HG02938 (cell line): ENCODE data around the gene PSG1.
"Not testable (repeated sequence)": the region's sequence is repeated elsewhere in the genome, so short reads cannot be mapped to it uniquely, and the experiment has no call there.

Experiments
- ATAC-seq: cut with Tn5 transposase; IDR thresholded peaks from one replicate; pipeline ENCODE4 v1.9.1; 2021; ENCODE audit warnings: mild to moderate bottlenecking, moderate library complexity; ENCODE audit not compliant: unreplicated experiment

The PSG1 gene

GRCh38 chr19:42882010-42882409 lies 2.5 kb upstream of the PSG1 start:
- not testable (repeated sequence) for ATAC-seq

DNA sequence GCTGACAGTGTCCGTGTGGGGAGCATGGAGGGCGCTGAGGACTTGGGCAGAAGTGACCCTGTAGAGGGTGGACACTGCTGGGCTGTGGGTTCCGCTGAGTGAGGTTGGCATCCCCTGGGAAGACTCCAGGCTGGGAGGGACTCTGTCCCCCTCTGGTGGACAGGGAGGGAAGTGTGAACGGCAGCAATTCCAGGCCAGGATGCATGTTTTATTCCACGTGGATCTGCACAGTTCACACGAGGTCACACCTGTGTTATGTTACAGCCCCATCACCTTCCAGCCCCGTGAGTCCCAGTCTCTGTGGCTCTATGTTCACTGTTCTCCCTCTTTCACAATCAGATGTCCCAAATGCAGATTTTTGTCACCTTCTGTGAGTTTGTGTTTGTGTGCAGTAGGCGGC lies 1.8 kb upstream of the PSG1 start:
- not testable (repeated sequence) for ATAC-seq

- not testable (repeated sequence) for ATAC-seq
These were observed 1.1 kb upstream of the PSG1 start for GRCh38 chr19:42880621-42881020.

GRCh38 chr19:42876596-42876995 lies 2.9 kb downstream of the PSG1 start:
- not testable (repeated sequence) for ATAC-seq

- ATAC-seq: not testable (repeated sequence)
These were observed 3.6 kb downstream of the PSG1 start for GRCh38 chr19:42875881-42876280.

- not testable (repeated sequence) for ATAC-seq
These were observed 4.4 kb downstream of the PSG1 start for GRCh38 chr19:42874901-42875813.

DNA sequence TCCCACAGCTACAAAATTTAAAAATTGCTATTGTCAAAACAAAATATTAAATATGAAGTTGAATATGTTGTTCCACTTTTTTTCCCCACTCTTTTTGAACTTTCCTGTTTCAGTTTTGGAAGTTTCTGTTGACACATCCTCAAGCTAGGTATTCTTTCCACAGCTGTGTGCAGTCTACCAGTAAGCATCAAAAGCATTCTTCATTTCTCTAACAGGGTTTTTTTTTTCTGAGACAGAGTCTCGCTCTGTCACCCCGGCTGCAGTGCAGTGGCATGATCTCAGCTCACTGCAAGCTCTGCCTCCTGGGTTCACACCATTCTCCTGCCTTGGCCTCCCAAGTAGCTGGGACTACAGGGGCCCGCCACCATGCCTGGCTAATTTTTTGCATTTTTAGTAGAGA lies 5.4 kb downstream of the PSG1 start:
- not testable (repeated sequence) for ATAC-seq

DNA sequence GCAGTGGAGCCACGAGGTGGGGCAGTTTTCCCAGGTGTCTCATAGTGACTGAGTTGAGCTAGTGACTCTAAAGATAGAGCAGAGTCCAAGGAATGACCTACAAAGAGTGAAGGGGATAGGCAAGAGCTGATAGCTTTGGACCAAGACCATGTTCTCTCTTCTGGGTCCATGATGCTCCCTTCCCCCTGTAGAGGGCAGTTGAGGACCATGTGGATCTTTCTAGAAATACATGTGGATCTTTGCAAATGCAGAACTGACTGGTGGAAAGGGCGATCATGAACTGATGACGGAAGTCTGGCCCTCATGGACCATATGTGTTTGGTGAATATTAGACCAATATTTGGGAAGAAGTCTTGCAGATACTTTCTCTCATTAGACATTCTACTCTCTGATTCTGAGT lies 6.9 kb downstream of the PSG1 start:
- no peak for ATAC-seq

DNA sequence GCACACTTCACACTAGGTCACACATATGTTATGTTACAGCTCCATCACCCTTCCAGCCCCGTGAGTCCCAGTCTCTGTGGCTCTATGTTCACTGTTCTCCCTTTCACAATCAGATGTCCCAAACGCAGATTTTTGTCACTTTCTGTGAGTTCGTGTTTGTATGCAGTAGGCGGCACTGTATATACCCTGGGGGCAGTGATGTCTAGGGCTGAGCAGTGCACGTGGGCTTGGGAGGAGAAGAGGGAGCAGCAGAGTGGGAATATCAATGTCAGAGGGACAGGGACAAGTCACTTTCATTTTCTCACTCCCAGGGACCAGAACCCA lies 22.0 kb downstream of the PSG1 start:
- no peak for ATAC-seq

GRCh38 chr19:42856866-42857543 lies 22.5 kb downstream of the PSG1 start:
- ATAC-seq: not testable (repeated sequence)

DNA sequence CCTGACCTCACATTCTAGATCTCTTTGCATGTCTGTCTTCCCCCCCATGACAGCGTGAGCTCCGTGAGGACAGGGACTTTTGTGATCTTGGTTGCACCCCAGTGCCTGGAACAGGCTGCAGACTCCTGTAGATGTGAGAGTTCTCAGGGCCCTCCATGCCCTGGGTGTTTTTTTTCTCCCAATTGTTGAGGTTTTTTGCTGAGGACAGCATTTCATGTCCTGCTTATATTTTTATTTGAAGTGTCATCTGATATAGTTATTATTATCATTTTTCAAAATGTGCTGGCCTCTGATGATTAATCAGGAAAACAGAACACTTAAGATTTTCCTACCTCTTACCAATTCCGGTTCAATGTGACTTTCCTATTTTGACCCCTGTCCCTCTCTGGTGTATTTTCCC lies 24.8 kb downstream of the PSG1 start:
- ATAC-seq: not testable (repeated sequence)

DNA sequence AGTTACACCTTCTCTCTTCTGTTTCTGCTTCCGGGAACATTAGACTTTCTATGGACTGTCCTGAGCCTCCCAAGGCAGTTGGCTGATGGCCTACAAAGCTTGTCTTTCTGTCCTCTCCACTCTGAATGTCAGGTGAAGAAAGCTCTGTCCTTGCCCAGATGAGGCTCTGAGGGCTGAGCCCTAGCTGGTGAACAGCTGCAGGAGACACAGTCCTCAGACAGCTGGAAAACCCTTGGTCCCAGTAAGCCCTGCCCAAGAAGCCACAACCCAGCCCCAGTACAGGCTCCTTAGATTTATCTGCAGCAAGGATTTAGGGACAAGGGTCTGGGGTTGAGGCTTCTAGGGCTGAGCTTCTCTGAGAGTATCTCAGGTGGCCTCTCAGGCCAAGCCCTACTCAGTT lies 26.3 kb downstream of the PSG1 start:
- not testable (repeated sequence) for ATAC-seq

- ATAC-seq: not testable (repeated sequence)
These were observed 26.7 kb downstream of the PSG1 start for GRCh38 chr19:42852821-42853220.

GRCh38 chr19:42851718-42852280 lies 27.7 kb downstream of the PSG1 start:
- ATAC-seq: not testable (repeated sequence)

DNA sequence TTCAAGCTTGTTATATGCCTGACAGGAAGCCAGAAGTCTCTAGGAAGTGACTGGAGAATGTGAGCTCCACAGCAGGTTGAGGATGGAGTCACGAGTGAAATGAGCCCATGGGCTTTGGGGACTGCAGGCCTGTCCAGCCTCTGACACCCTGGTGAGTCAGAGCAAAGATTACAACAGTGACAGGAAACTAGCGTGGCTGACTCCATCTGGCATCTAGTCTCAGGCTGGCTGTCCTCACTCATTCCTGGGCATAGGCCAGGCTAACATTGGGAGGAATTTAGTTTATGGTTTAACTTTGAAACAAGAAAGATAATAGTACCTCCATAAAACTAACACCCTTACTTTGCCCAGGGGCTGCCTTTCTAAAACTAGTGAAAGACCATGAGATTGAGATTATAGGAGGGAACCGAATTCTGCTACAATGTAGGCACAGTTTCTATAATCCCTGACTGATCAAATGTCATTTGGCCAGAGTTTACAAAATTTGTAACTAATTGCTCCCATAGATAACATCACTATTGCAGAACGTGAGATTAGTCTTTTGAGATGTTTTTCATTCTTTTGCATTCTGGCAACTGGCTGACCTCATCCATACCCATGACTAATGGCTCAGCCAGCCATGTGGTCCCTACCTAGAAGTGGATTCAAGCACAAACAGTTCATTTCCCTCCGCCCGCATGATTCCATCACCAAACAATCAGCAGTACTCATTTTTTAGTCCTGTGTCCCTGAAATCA lies 28.4 kb downstream of the PSG1 start:
- no peak for ATAC-seq

DNA sequence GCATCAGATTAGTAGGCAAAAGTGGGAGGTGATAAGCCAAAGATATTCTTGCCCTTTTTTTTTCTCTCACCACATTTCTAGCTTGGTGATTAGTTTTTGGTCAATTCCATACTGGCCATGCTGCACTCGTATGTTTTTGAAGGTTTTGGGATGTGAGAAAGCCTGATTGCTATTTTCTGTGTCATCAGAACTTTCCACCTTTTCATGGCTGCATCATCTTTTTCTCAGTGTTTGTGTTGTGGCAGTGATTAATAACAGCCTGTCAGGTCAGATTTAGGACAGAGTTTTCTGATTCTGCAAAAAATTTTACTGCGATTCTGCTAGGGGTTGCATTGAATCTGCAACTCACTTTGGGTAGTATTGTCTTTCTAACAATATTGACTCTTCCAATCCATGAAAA lies 32.9 kb downstream of the PSG1 start:
- no peak for ATAC-seq

GRCh38 chr19:42843631-42844030 lies 35.9 kb downstream of the PSG1 start:
- not testable (repeated sequence) for ATAC-seq

GRCh38 chr19:42832746-42833442 lies 46.6 kb downstream of the PSG1 start:
- ATAC-seq: not testable (repeated sequence)

- ATAC-seq: not testable (repeated sequence)
These were observed 47.4 kb downstream of the PSG1 start for GRCh38 chr19:42832023-42832680.
